MM.1S (cell line): Measurements from ENCODE around the gene SEC14L2.
"Not testable (repeated sequence)": the region's sequence is repeated elsewhere in the genome, so short reads cannot be mapped to it uniquely, and the experiment has no call there.

Experiments
- DNase-seq: peaks from one replicate; pipeline ENCODE4 v3.0.0-alpha.2; 2015
- H2AFZ ChIP-seq: fragments of 300-600 bp; sonication (generic); 2 replicates; pipeline ENCODE4 v1.6.0; 2016; ENCODE audit warnings: antibody characterized with exemption, low read length
- H3F3A ChIP-seq: fragments of 300-600 bp; sonication (generic); 2 replicates; pipeline ENCODE4 v1.6.1; 2016; ENCODE audit warnings: mild to moderate bottlenecking, antibody characterized with exemption, low read length, moderate library complexity, mixed read lengths; ENCODE audit not compliant: insufficient read depth
- H3K27ac ChIP-seq: fragments of 300-600 bp; sonication (generic); 2 replicates; pipeline ENCODE4 v1.5.1; 2016; ENCODE audit warnings: mild to moderate bottlenecking, low read length
- H3K27me3 ChIP-seq: fragments of 300-600 bp; sonication (generic); replicated peaks from 2 replicates; pipeline ENCODE4 v1.6.0; 2016; ENCODE audit warnings: low read length; ENCODE audit not compliant: insufficient read depth
- H3K36me3 ChIP-seq: fragments of 300-600 bp; sonication (generic); replicated peaks from 2 replicates; pipeline ENCODE4 v1.6.1; 2016; ENCODE audit warnings: mild to moderate bottlenecking, low read length, mixed read lengths; ENCODE audit not compliant: insufficient read depth
- H3K4me1 ChIP-seq: fragments of 300-600 bp; sonication (generic); 2 replicates; pipeline ENCODE4 v1.6.1; 2016; ENCODE audit warnings: low read length, mixed read lengths
- H3K4me2 ChIP-seq: fragments of 300-600 bp; sonication (generic); 2 replicates; pipeline ENCODE4 v1.6.0; 2016; ENCODE audit warnings: low read depth, low read length
- H3K4me3 ChIP-seq: fragments of 300-600 bp; sonication (generic); 2 replicates; pipeline ENCODE4 v1.5.1; 2016; ENCODE audit warnings: low read length, mixed read lengths
- H3K79me2 ChIP-seq: fragments of 300-600 bp; sonication (generic); 2 replicates; pipeline ENCODE4 v1.6.1; 2016; ENCODE audit warnings: mixed run types, low read length, mixed read lengths
- H3K9ac ChIP-seq: fragments of 300-600 bp; sonication (generic); 2 replicates; pipeline ENCODE4 v1.6.1; 2016; ENCODE audit warnings: low read length, mixed read lengths
- H3K9me2 ChIP-seq: fragments of 300-600 bp; sonication (generic); replicated peaks from 2 replicates; pipeline ENCODE4 v1.6.1; 2016; ENCODE audit warnings: mild to moderate bottlenecking, low read length, mixed read lengths; ENCODE audit not compliant: insufficient read depth
- H3K9me3 ChIP-seq: fragments of 300-600 bp; sonication (generic); replicated peaks from 2 replicates; pipeline ENCODE4 v1.6.1; 2016; ENCODE audit warnings: mild to moderate bottlenecking, low read length, mixed read lengths; ENCODE audit not compliant: insufficient read depth
- H4K20me1 ChIP-seq: fragments of 300-600 bp; sonication (generic); 2 replicates; pipeline ENCODE4 v1.6.1; 2016; ENCODE audit warnings: mild to moderate bottlenecking, low read length, moderate library complexity, mixed read lengths; ENCODE audit not compliant: insufficient read depth
- EZH2 ChIP-seq: fragments of 300-600 bp; sonication (generic); optimal IDR thresholded peaks from 2 replicates; pipeline ENCODE3; 2017; ENCODE audit warnings: low read depth, mild to moderate bottlenecking, antibody characterized with exemption, low read length, mixed read lengths
- EZH2phosphoT487 ChIP-seq: fragments of 300-600 bp; sonication (generic); IDR thresholded peaks from 2 replicates; pipeline ENCODE4 v1.6.1; 2018; ENCODE audit warnings: antibody characterized with exemption, low read length
- TF ChIP-seq, protein P1 (sequence below): fragments of 300-600 bp; sonication (generic); IDR thresholded peaks from 2 replicates; pipeline ENCODE4 v1.5.1; 2016; ENCODE audit warnings: antibody characterized with exemption, low read length, mixed read lengths

Gene SEC14L2

DNA sequence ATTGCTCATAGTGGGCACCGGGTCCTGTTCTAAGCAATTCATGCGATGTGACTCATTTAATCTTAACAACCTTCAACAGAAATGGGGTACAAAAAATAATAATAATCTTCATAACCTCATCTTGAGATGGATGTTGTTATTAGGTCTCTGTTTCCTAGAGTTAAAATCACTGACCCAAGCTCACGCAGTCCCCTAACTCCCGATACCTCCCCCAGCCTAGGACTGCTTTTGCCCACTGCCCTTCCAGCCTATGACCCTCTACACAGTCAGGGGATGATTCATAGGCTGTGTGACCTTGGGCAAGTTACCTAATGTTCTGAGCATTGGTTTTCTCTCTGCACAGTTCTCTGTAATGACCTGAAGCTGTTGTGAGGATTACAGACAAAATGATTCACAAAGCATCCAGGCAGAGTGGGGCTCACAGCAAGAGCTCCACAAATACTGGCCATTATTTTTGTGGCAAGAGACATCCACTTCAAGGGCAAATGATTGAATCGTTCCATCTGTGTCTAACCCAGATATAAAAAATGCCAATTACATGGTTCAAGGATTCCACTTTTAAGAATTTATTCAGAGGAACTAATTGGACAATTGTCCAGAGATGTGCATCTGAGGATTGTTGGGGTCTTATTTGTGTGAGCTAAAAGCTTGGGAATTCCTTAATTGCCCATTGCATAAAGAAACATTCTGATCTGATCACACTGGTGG lies 48.8 kb downstream of the SEC14L2 start:
- Histone ChIP-seq H3K36me3 (no peaks in the 10 kb centered on the region), H3K4me1 (peaks cover 10% of the 10 kb centered on the region), H3K79me2 (no peaks in the 10 kb centered on the region), H3K27ac (no peak overlapping the region), H3K4me3 (no peak overlapping the region), H3K9me2 (no peaks in the 10 kb centered on the region), H3F3A (no peaks in the 10 kb centered on the region; the same call in 1 of the 2 replicates), H3K9me3 (no peaks in the 10 kb centered on the region), H4K20me1 (no peaks in the 10 kb centered on the region), H3K27me3 (peaks cover 87% of the 10 kb centered on the region), H3K4me2 (0 out of 2 replicates have a peak overlapping the region, but pooled peaks have one; percentile 8), H2AFZ (no peak overlapping the region), H3K9ac (no peak overlapping the region)
- no peak for DNase-seq
- no peak for TF ChIP-seq EZH2

DNA sequence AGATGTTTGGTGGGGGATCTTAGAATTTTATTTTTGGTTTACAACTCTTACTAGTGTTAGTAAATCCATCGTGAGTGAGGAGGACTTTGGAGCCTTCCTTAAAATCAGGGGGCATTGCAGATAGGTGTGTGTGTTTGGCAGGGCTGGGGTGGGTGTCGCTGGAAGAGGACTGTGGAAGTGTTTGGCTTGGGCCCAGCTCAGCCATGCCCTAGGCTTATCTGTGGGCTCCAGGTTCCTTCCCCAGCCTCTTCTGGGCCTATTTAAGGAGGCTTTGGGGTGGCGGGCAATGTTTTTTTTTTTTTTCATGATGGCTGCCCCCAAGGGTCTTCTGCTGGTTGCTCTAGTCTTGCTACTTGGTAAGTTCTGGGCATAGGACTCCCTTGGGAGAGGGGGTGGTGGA lies 50.8 kb downstream of the SEC14L2 start:
- Histone ChIP-seq H3K9ac (no peak overlapping the region), H3K79me2 (no peaks in the 10 kb centered on the region), H3K9me2 (no peaks in the 10 kb centered on the region), H2AFZ (no peak overlapping the region), H3K4me2 (no peak overlapping the region), H3K27ac (no peak overlapping the region), H3K36me3 (no peaks in the 10 kb centered on the region), H4K20me1 (no peaks in the 10 kb centered on the region), H3K4me3 (no peak overlapping the region), H3K9me3 (no peaks in the 10 kb centered on the region), H3K27me3 (peaks cover 90% of the 10 kb centered on the region), H3F3A (no peaks in the 10 kb centered on the region; the same call in 1 of the 2 replicates), H3K4me1 (no peaks in the 10 kb centered on the region)
- no peak for DNase-seq
- no peak for TF ChIP-seq EZH2phosphoT487
- TF ChIP-seq, protein P1, sequence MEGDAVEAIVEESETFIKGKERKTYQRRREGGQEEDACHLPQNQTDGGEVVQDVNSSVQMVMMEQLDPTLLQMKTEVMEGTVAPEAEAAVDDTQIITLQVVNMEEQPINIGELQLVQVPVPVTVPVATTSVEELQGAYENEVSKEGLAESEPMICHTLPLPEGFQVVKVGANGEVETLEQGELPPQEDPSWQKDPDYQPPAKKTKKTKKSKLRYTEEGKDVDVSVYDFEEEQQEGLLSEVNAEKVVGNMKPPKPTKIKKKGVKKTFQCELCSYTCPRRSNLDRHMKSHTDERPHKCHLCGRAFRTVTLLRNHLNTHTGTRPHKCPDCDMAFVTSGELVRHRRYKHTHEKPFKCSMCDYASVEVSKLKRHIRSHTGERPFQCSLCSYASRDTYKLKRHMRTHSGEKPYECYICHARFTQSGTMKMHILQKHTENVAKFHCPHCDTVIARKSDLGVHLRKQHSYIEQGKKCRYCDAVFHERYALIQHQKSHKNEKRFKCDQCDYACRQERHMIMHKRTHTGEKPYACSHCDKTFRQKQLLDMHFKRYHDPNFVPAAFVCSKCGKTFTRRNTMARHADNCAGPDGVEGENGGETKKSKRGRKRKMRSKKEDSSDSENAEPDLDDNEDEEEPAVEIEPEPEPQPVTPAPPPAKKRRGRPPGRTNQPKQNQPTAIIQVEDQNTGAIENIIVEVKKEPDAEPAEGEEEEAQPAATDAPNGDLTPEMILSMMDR = no peak
- TF ChIP-seq EZH2 = no peak

GRCh38 chr22:30451488-30451887 lies 54.7 kb downstream of the SEC14L2 start:
- not testable (repeated sequence) for H4K20me1 ChIP-seq, H3K36me3 ChIP-seq, H3K79me2 ChIP-seq, H3K4me3 ChIP-seq, DNase-seq, H3K9me3 ChIP-seq, H3K27ac ChIP-seq, H3K9ac ChIP-seq, H3K9me2 ChIP-seq, H2AFZ ChIP-seq, H3K4me1 ChIP-seq, H3K4me2 ChIP-seq, H3F3A ChIP-seq
- peaks cover 82% of the 10 kb centered on the region for H3K27me3 ChIP-seq

- Histone ChIP-seq H3K9me3 (no peaks in the 10 kb centered on the region), H3K4me2 (no peak overlapping the region), H3K27me3 (peaks cover 82% of the 10 kb centered on the region), H3K36me3 (no peaks in the 10 kb centered on the region), H3K9me2 (no peaks in the 10 kb centered on the region), H2AFZ (no peak overlapping the region), H3K79me2 (no peaks in the 10 kb centered on the region), H3K9ac (no peak overlapping the region), H4K20me1 (no peaks in the 10 kb centered on the region), H3F3A (no peaks in the 10 kb centered on the region), H3K4me1 (no peaks in the 10 kb centered on the region), H3K4me3 (no peak overlapping the region), H3K27ac (no peak overlapping the region)
- no peak for TF ChIP-seq EZH2phosphoT487
- TF ChIP-seq, protein P1 = no peak
- TF ChIP-seq EZH2 = no peak
- DNase-seq = no peak
These were observed 56.0 kb downstream of the SEC14L2 start for GRCh38 chr22:30452861-30453260.
